A549 (cell line): ENCODE results near the gene PTPN6.

Experiments used
- CEBPB ChIP-seq, 2 experiments: fragments of >200 bp in 1 of 2; sonication (Bioruptor Twin) in 1 of 2; formaldehyde crosslinking in 1 of 2; IDR thresholded peaks; 2 replicates each; pipeline ENCODE4 v1.6.1; 2012 to 2016
- CTCF ChIP-seq: fragments of >200 bp; sonication (Bioruptor Twin); formaldehyde crosslinking; IDR thresholded peaks from 3 replicates; pipeline ENCODE4 v1.5.1; 2016
- EP300 ChIP-seq, 2 experiments: fragments of >200 bp; sonication (Bioruptor Twin); formaldehyde crosslinking; IDR thresholded peaks; 2 replicates in 1 of 2; 3 replicates in 1 of 2; pipeline ENCODE4 v1.6.1; 2016 to 2017
- FOSL2 ChIP-seq, 2 experiments: fragments of 450-650 bp in 1 of 2; fragments of >200 bp in 1 of 2; sonication (Bioruptor Twin) in 1 of 2; formaldehyde crosslinking; IDR thresholded peaks; 2 replicates each; pipeline versions ENCODE4 v1.5.0 to v1.6.1; 2016 to 2020; ENCODE audit warnings: mild to moderate bottlenecking in 1 of 2, moderate library complexity in 1 of 2
- MAZ ChIP-seq: fragments of 150-350 bp; IDR thresholded peaks from 2 replicates; pipeline ENCODE4 v1.6.1; 2014; ENCODE audit warnings: antibody characterized with exemption, low read depth, low read length, borderline replicate concordance
- REST ChIP-seq: fragments of 200-600 bp; sonication (generic); IDR thresholded peaks from 2 replicates; pipeline ENCODE4 v1.6.1; 2016; ENCODE audit warnings: antibody characterized with exemption, mild to moderate bottlenecking, moderate library complexity
- RNF2 ChIP-seq: fragments of 200-600 bp; sonication (generic); IDR thresholded peaks from 2 replicates; pipeline ENCODE4 v1.6.1; 2016; ENCODE audit warnings: low read depth, mild to moderate bottlenecking, antibody characterized with exemption, moderate library complexity, borderline replicate concordance
- ZC3H11A ChIP-seq: fragments of 450-650 bp; IDR thresholded peaks from 2 replicates; pipeline ENCODE4 v1.6.1; 2014; ENCODE audit warnings: antibody characterized with exemption, mild to moderate bottlenecking
- TF ChIP-seq, protein P1 (sequence below): fragments of 450-650 bp; IDR thresholded peaks from 2 replicates; pipeline ENCODE4 v1.6.1; 2014; ENCODE audit warnings: antibody characterized with exemption

- TF ChIP-seq CTCF = no peak
- TF ChIP-seq MAZ = no peak
- no peak for TF ChIP-seq EP300 (IDR thresholded peaks at IDR 0.05)
- TF ChIP-seq CEBPB (IDR thresholded peaks at IDR 0.05) = no peak
- TF ChIP-seq, protein P1, sequence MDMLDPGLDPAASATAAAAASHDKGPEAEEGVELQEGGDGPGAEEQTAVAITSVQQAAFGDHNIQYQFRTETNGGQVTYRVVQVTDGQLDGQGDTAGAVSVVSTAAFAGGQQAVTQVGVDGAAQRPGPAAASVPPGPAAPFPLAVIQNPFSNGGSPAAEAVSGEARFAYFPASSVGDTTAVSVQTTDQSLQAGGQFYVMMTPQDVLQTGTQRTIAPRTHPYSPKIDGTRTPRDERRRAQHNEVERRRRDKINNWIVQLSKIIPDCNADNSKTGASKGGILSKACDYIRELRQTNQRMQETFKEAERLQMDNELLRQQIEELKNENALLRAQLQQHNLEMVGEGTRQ = no peak
- no peak for TF ChIP-seq REST
- no peak for TF ChIP-seq FOSL2 (IDR thresholded peaks at IDR 0.05)
- TF ChIP-seq FOSL2 (CRISPR knock-in tag; IDR thresholded peaks at IDR 0.05) = no peak
- TF ChIP-seq ZC3H11A = no peak
- TF ChIP-seq RNF2 = no peak
These were observed 27.3 kb upstream of the PTPN6 start for GRCh38 chr12:6923851-6924250.
